CD8-positive, alpha-beta memory T cell (primary cell): ENCODE results near the gene WDR44. TPM values are rescaled to one million over a fixed set of nuclear protein-coding genes. Genes with fewer than 3 reads are reported as not detected.

Source experiments
- CTCF ChIA-PET: fragments of 350-600 bp; sonication (Branson Sonifier 250); formaldehyde crosslinking; loops from one replicate; lab custom pipeline; 2021; ENCODE audit warnings: antibody characterized with exemption; lab: Charles Lee
- POLR2A ChIA-PET: fragments of 350-600 bp; sonication (Branson Sonifier 250); formaldehyde crosslinking; loops from one replicate; lab custom pipeline; 2021; ENCODE audit warnings: antibody characterized with exemption; lab: Charles Lee
- DNase-seq, 5 donors: peaks; one replicate each; pipeline versions ENCODE4 v3.0.0 to v3.0.0-alpha.2; 2020 to 2022; ENCODE audit warnings: mixed read lengths in 1 of 5
- H3K27ac ChIP-seq: one replicate; pipeline ENCODE4 v1.7.0; 2013; ENCODE audit warnings: low read depth, mild to moderate bottlenecking, low read length, moderate library complexity
- H3K27me3 ChIP-seq: 2 replicates; pipeline ENCODE4 v1.7.0; 2013; ENCODE audit warnings: low read length, mild to moderate bottlenecking; ENCODE audit not compliant: insufficient read depth, poor library complexity, severe bottlenecking
- H3K36me3 ChIP-seq: 2 replicates; pipeline ENCODE4 v1.7.0; 2013; ENCODE audit warnings: mild to moderate bottlenecking, low read length, moderate library complexity; ENCODE audit not compliant: insufficient read depth
- H3K4me1 ChIP-seq: 2 replicates; pipeline ENCODE4 v1.7.0; 2013; ENCODE audit warnings: mild to moderate bottlenecking, low read length, moderate library complexity; ENCODE audit not compliant: insufficient read depth
- H3K4me3 ChIP-seq: 2 replicates; pipeline ENCODE4 v1.7.0; 2013; ENCODE audit warnings: mild to moderate bottlenecking, low read length
- H3K9me3 ChIP-seq: 2 replicates; pipeline ENCODE4 v1.7.0; 2013; ENCODE audit warnings: mild to moderate bottlenecking, low read length
- H3K27ac Mint-ChIP-seq, 8 donors: one replicate each; pipeline ENCODE4 v1.8.0; 2020 to 2021; ENCODE audit warnings: mixed read lengths in 8 of 8, mild to moderate bottlenecking in 6 of 8, inconsistent platforms in 3 of 8, moderate library complexity in 3 of 8
- H3K27me3 Mint-ChIP-seq, 2 donors: one replicate each; pipeline ENCODE4 v1.8.0; 2020 to 2021; ENCODE audit warnings: mixed read lengths in 2 of 2, mild to moderate bottlenecking in 1 of 2, moderate library complexity in 1 of 2
- H3K36me3 Mint-ChIP-seq, 3 donors: one replicate each; pipeline ENCODE4 v1.8.0; 2020 to 2021; ENCODE audit warnings: mixed read lengths in 3 of 3, inconsistent platforms in 1 of 3, mild to moderate bottlenecking in 1 of 3
- H3K4me1 Mint-ChIP-seq, 3 donors: one replicate each; pipeline ENCODE4 v1.8.0; 2020 to 2021; ENCODE audit warnings: mixed read lengths in 3 of 3, inconsistent platforms in 1 of 3, mild to moderate bottlenecking in 1 of 3
- H3K4me3 Mint-ChIP-seq, 7 donors: one replicate each; pipeline ENCODE4 v1.8.0; 2020 to 2021; ENCODE audit warnings: mixed read lengths in 7 of 7, mild to moderate bottlenecking in 6 of 7, moderate library complexity in 4 of 7, inconsistent platforms in 2 of 7
- H3K9me3 Mint-ChIP-seq, 5 donors: one replicate each; pipeline ENCODE4 v1.8.0; 2020 to 2022; ENCODE audit warnings: mixed read lengths in 5 of 5, mild to moderate bottlenecking in 3 of 5, moderate library complexity in 2 of 5, inconsistent platforms in 1 of 5
- polyA plus RNA-seq: library from polyadenylated mRNA; unstranded; fragments of 300-500 nt; fragmentation: Illumina TruSeq; gene quantifications from one replicate; pipeline ENCODE4 v1.2.3, GENCODE V29; 2021
- total RNA-seq, 2 experiments: library from RNA; stranded (reverse); gene quantifications; one replicate each; pipeline ENCODE4 v1.2.3, GENCODE V29; 2021

Gene WDR44
- total and polyA plus RNA-seq, 3 experiments from 2014 or later, result 9.3 to 12.4 (median 12.1) TPM

DNA sequence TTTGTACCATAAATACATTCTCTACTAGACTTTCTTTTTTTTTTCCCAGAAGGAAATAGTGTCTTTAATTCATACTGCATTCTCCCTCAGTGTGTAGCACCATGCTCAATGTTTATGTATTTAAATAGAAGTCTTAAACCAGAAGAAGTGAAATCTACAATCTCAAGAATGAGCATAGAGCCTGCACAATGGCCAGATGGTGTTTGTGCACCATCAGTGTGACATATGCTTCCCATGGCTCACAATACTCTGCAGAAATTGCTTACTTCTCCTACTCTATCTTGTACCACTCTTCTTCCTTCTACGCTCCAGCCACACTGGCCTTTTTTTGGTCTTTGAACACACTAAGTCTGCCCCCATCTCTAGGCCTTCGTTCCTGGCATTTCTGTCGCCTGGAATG is 147.1 kb downstream of the WDR44 start:
- H3K36me3 ChIP-seq, result no peaks in the 10 kb centered on the region
- H3K27me3 ChIP-seq, result no peaks in the 10 kb centered on the region
- no peak overlapping the region for H3K27ac ChIP-seq
- Mint-ChIP-seq H3K4me3 (no peak overlapping the region), H3K4me1 (peaks cover 9 to 15% (median 13%) of the 10 kb centered on the region in 3 donors), H3K27me3 (no peaks in the 10 kb centered on the region), H3K36me3 (peaks cover 0 to 11% (median 0%) of the 10 kb centered on the region in 3 donors), H3K9me3 (no peaks in the 10 kb centered on the region), H3K27ac (peak overlapping the region in 1 of 8 donors; percentile 67)
- ChIA-PET CTCF (interaction anchor here (1.3 kb wide), 1 partner anchor 43 kb away, joined by 3 read pairs; no protein-coding TSS in a partner anchor), POLR2A (no interaction called here)
- no peak for DNase-seq
- no peaks in the 10 kb centered on the region for H3K9me3 ChIP-seq
- H3K4me1 ChIP-seq, result peaks cover 12% of the 10 kb centered on the region
- H3K4me3 ChIP-seq, result no peak overlapping the region

DNA sequence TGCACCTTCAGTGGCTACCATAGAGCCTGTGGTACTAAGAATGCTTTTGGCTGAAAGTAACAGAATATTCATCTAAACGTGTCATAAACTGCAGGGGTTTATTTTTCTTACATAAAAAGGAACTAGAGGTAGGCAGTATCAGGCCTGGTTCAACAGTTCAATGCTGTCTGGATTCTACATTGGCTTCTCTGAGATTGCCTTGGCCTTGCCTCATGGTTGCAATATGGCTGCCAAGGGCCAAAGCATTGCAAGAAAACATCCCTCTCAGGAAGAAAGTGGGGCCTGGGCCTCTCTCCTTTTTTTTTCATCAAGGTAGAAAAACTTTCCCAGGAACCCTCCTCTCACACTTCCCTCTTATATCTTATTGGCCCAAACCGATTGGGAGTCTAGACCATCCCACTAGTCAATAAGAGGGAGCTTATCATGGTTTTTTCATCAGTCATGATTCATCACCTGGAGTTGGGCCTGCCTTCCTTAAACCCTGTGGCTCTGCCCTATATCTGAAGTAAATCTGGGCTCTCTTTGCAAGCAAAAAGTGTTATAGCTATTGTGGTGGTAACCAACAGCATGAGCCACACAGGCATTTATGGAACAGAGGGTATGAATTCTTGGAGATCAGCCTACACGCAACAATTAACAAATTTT is 147.9 kb downstream of the WDR44 start:
- Mint-ChIP-seq H3K4me1 (peaks cover 13 to 21% (median 21%) of the 10 kb centered on the region in 3 donors), H3K36me3 (peaks cover 0 to 11% (median 0%) of the 10 kb centered on the region in 3 donors), H3K9me3 (no peaks in the 10 kb centered on the region), H3K27ac (peak overlapping the region in 4 of 8 donors; percentile 60 to 95 (median 91)), H3K27me3 (no peaks in the 10 kb centered on the region), H3K4me3 (no peak overlapping the region)
- ChIA-PET POLR2A (interaction anchor here (0.5 kb wide), 1 partner anchor 108 kb away, joined by 7 read pairs; no protein-coding TSS in a partner anchor), CTCF (interaction anchor here (1.3 kb wide), 1 partner anchor 42 kb away, joined by 3 read pairs; no protein-coding TSS in a partner anchor)
- Histone ChIP-seq H3K36me3 (no peaks in the 10 kb centered on the region), H3K4me1 (peaks cover 19% of the 10 kb centered on the region), H3K27me3 (no peaks in the 10 kb centered on the region), H3K27ac (no peak overlapping the region), H3K4me3 (no peak overlapping the region), H3K9me3 (no peaks in the 10 kb centered on the region)
- DNase-seq, result no peak

DNA sequence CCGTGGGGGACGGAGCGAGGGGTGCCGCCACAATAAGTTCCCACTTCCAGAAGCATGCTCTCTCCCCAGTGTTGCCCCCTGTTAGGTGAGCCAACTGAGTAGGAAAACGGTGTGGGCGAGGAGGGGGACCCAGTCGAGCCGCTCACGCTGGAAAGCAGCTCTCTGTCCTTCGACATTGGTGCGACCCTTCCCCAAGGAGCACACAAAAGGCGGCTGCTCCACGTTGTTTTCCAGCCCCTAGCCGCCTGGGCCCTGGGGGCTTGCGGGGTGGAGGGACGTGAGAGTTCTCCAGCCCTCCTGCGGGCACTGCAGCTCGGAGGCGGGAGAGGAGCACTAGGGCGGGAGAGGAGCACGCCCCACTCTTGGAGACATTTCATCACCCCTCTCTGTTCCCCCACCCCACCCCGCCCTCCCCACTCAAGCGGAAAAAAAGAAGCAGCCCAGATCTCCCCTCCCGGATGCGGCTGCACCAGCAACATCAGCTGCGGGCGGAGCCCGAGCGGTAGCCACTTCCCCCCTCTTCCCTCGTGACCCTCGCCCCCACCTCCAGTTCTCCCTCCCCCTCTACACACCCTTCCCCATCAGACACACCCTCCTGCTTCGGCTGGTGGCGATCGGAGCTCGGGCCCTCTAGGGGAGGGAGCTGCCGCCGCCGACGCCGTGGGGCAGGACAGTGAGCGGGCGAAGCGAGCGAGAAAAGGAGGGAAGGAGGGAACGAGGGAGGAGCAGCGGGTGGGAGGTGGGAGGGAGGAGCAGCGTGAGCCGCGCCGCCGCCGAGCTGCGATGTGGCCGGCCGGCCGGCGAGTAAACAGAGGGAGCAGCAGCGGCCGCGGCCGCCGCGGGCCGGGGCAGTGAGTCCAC is 149.4 kb downstream of the WDR44 start, which contains the start of gene DOCK11:
Gene DOCK11 (plus strand): TSS at position 755 of the 861 bp plus-strand sequence. CDS start 157 bp downstream, outside the sequence.
- Mint-ChIP-seq H3K27ac (peak within 1 kb of the TSS; percentile 95 to 99 (median 98)), H3K4me1 (peaks cover 21 to 30% (median 29%) of the 10 kb centered on the region in 3 donors), H3K36me3 (peaks cover 0 to 13% (median 2%) of the 10 kb centered on the region in 3 donors), H3K9me3 (no peaks in the 10 kb centered on the region), H3K27me3 (no peaks in the 10 kb centered on the region), H3K4me3 (peak within 1 kb of the TSS; percentile 96 to 99 (median 99))
- Histone ChIP-seq H3K4me1 (peaks cover 32% of the 10 kb centered on the region), H3K36me3 (no peaks in the 10 kb centered on the region), H3K4me3 (peak within 1 kb of the TSS; percentile 84), H3K27me3 (no peaks in the 10 kb centered on the region), H3K27ac (peak within 1 kb of the TSS; percentile 90), H3K9me3 (no peaks in the 10 kb centered on the region)
- peak; percentile 69 to 89 (median 79) for DNase-seq
- POLR2A ChIA-PET, result interaction anchor here (0.8 to 3.6 kb wide), 7 partner anchors 12 to 150 kb away, joined by 3 to 33 read pairs (median 8); partner anchors contain the start of gene WDR44
- CTCF ChIA-PET, result interaction anchor here (1.1 to 3.0 kb wide), 7 partner anchors 8 to 145 kb away, joined by 3 to 15 read pairs (median 3); no protein-coding TSS in a partner anchor

DNA sequence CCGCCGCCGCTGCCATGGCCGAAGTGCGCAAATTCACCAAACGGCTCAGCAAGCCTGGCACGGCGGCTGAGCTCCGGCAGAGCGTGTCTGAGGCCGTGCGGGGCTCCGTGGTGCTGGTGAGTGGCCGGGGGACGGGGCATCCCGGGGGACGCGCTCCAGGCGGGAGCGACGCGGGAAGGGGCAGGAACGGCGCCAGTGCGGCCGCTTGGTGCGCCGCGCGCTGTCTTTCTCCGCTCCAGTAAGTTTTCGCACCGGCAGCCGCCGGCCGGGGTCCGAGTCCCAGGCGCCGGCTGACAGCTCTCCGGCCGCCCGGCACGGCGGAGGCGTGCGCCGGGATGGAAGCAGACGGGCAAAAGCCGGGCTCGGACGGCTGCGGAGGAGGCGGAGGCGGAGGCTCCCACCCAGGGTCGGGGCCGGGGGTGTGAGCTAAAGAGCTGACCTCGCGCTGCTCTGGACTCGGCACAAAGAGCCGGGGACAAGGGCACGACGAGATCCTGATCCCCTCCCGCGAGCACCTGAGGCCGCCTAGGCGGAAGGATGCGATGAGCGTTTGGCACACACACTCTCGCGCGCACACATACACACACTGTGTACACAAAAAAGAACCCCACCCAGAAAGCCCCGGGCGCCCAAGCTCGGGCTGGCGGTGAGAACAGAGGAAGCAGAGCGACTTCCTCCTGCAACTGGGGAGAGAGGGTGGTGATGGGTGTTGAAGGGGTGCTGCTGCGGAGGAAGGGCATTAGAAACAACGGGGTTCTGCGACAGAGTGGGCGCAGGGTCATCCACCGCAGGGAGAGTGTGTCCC is 150.3 kb downstream of the WDR44 start:
- H3K9me3 ChIP-seq, result no peaks in the 10 kb centered on the region
- H3K4me3 Mint-ChIP-seq, result peak overlapping the region; percentile 96 to 99 (median 99)
- ChIA-PET POLR2A (interaction anchor here (0.9 to 3.6 kb wide), 9 partner anchors 13 to 151 kb away, joined by 3 to 33 read pairs (median 8); partner anchors contain the start of gene WDR44), CTCF (interaction anchor here (0.9 to 3.0 kb wide), 9 partner anchors 9 to 145 kb away, joined by 3 to 15 read pairs (median 3); no protein-coding TSS in a partner anchor)
- H3K4me3 ChIP-seq, result peak overlapping the region; percentile 84
- peaks cover 21 to 30% (median 29%) of the 10 kb centered on the region in 3 donors for H3K4me1 Mint-ChIP-seq
- peak overlapping the region; percentile 95 to 99 (median 98) for H3K27ac Mint-ChIP-seq
- DNase-seq, result peak; percentile 65 to 89 (median 79)
- H3K36me3 ChIP-seq, result no peaks in the 10 kb centered on the region
- no peaks in the 10 kb centered on the region for H3K27me3 Mint-ChIP-seq
- H3K4me1 ChIP-seq, result peaks cover 32% of the 10 kb centered on the region
- H3K27me3 ChIP-seq, result no peaks in the 10 kb centered on the region
- H3K9me3 Mint-ChIP-seq, result no peaks in the 10 kb centered on the region
- peak overlapping the region; percentile 90 for H3K27ac ChIP-seq
- peaks cover 0 to 13% (median 2%) of the 10 kb centered on the region in 3 donors for H3K36me3 Mint-ChIP-seq

DNA sequence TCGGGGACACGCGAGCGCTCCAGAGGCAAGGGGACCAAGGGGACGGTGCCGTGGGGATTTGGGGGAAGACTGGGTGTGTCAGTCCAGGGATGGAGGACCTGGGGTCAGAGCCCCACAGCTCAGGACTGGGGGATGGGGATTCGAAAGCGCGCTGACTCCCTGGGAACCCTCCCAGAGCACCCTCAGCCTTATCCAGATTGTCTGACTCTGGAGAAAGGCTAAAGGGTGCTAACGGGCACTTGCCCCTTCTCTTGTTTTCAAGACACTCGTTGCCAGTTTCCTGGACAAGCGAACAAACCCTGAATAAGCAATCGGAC is 150.8 kb downstream of the WDR44 start:
- H3K4me1 Mint-ChIP-seq, result peaks cover 21 to 34% (median 30%) of the 10 kb centered on the region in 3 donors
- ChIA-PET POLR2A (interaction anchor here (0.9 to 3.6 kb wide), 7 partner anchors 26 to 71 kb away, joined by 3 to 33 read pairs (median 9); no protein-coding TSS in a partner anchor), CTCF (interaction anchor here (0.9 to 3.0 kb wide), 6 partner anchors 30 to 144 kb away, joined by 3 to 15 read pairs (median 6); no protein-coding TSS in a partner anchor)
- no peaks in the 10 kb centered on the region for H3K9me3 ChIP-seq
- H3K9me3 Mint-ChIP-seq, result no peaks in the 10 kb centered on the region
- H3K27me3 ChIP-seq, result no peaks in the 10 kb centered on the region
- H3K27ac Mint-ChIP-seq, result peak overlapping the region; percentile 95 to 99 (median 98)
- peak overlapping the region; percentile 90 for H3K27ac ChIP-seq
- no peaks in the 10 kb centered on the region for H3K36me3 ChIP-seq
- H3K36me3 Mint-ChIP-seq, result peaks cover 0 to 13% (median 2%) of the 10 kb centered on the region in 3 donors
- peak overlapping the region; percentile 84 for H3K4me3 ChIP-seq
- no peak for DNase-seq
- no peaks in the 10 kb centered on the region for H3K27me3 Mint-ChIP-seq
- H3K4me3 Mint-ChIP-seq, result peak overlapping the region; percentile 96 to 99 (median 99)
- peaks cover 36% of the 10 kb centered on the region for H3K4me1 ChIP-seq

DNA sequence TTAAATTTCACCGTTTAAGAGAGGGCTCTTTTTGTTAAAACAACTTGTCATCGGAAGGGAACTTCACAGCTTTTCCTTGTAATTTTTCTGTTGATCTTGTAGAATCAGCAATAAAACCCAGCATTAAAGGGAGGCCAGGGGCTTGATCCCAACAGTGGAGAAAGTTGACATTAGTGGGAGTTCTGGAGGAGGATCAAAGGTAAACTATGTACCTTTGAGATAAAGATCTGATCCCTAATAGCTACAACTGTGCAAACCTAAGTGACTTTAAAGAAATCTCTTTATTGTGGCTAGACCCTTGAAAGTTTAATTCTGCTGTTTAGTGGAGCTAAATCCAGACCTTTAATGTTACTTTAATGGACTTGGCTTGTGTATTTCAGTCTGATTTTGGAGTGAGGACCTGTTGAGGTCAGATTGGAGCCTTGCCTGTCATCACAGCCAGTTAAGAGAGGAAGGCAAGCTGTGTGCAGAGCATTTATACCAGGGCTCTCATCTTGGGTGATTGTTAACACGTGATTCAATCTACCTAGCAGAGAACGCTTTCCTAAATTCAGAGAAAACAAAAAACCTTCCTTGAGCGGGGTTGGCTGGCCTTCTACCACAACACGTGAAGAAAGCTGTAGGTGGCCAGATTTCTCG is 151.4 kb downstream of the WDR44 start:
- Mint-ChIP-seq H3K4me3 (peak overlapping the region; percentile 96 to 99 (median 99)), H3K9me3 (no peaks in the 10 kb centered on the region), H3K36me3 (peaks cover 0 to 18% (median 2%) of the 10 kb centered on the region in 3 donors), H3K4me1 (peaks cover 27 to 40% (median 36%) of the 10 kb centered on the region in 3 donors), H3K27ac (peak overlapping the region; percentile 95 to 99 (median 98)), H3K27me3 (peaks cover 0 to 2% of the 10 kb centered on the region in 2 donors)
- no peaks in the 10 kb centered on the region for H3K27me3 ChIP-seq
- H3K36me3 ChIP-seq, result no peaks in the 10 kb centered on the region
- ChIA-PET POLR2A (interaction anchor here (0.6 to 3.6 kb wide), 6 partner anchors 26 to 38 kb away, joined by 3 to 33 read pairs (median 16); no protein-coding TSS in a partner anchor), CTCF (interaction anchor here (1.8 to 3.0 kb wide), 4 partner anchors 31 to 104 kb away, joined by 4 to 15 read pairs (median 10); no protein-coding TSS in a partner anchor)
- peak in 1 of 5 donors; percentile 50 for DNase-seq
- peak overlapping the region; percentile 84 for H3K4me3 ChIP-seq
- H3K4me1 ChIP-seq, result peaks cover 42% of the 10 kb centered on the region
- peak overlapping the region; percentile 90 for H3K27ac ChIP-seq
- H3K9me3 ChIP-seq, result no peaks in the 10 kb centered on the region
